ENCODE measurements around the gene SLC2A5. TPM values are rescaled to one million over a fixed set of nuclear protein-coding genes. Genes with fewer than 3 reads are reported as not detected.

SLC2A5 gene
- polyA plus RNA-seq (2011; rRNA removed) (0.20 and 0.21 TPM in 2 replicates), polyA minus RNA-seq (2011; rRNA and poly(A)+ RNA removed) (0.70 TPM in 1 of 2 replicates, not detected in the other)

GRCh38 chr1:9069326-9070100, at the start of gene SLC2A5:
SLC2A5 (minus strand) TSS chr1:9069635; CDS start chr1:9069536, 99 bp downstream.
- no peak for DNase-seq (ENCODE audit: low read depth, low spot score)
- ChIA-PET CTCF (no interaction called here), POLR2A (no interaction called here)
- peak within 1 kb of the TSS; percentile 21 for H3K27ac ChIP-seq (ENCODE audit: low read depth, low read length)
- H3K27me3 ChIP-seq (ENCODE audit: control insufficient read depth, insufficient read depth, low read length), result no peaks in the 10 kb centered on the region
- TF ChIP-seq, protein P1, sequence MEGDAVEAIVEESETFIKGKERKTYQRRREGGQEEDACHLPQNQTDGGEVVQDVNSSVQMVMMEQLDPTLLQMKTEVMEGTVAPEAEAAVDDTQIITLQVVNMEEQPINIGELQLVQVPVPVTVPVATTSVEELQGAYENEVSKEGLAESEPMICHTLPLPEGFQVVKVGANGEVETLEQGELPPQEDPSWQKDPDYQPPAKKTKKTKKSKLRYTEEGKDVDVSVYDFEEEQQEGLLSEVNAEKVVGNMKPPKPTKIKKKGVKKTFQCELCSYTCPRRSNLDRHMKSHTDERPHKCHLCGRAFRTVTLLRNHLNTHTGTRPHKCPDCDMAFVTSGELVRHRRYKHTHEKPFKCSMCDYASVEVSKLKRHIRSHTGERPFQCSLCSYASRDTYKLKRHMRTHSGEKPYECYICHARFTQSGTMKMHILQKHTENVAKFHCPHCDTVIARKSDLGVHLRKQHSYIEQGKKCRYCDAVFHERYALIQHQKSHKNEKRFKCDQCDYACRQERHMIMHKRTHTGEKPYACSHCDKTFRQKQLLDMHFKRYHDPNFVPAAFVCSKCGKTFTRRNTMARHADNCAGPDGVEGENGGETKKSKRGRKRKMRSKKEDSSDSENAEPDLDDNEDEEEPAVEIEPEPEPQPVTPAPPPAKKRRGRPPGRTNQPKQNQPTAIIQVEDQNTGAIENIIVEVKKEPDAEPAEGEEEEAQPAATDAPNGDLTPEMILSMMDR (IDR thresholded peaks at IDR 0.05; ENCODE audit: low read depth, low read length), result no peak
- H3K9me3 ChIP-seq (ENCODE audit: control insufficient read depth, insufficient read depth, low read length), result no peaks in the 10 kb centered on the region; the same call in 1 of the 2 replicates
- peak within 1 kb of the TSS; percentile 5; the same call in 1 of the 2 replicates for H3K4me3 ChIP-seq (ENCODE audit: low read depth, low read length)

DNA sequence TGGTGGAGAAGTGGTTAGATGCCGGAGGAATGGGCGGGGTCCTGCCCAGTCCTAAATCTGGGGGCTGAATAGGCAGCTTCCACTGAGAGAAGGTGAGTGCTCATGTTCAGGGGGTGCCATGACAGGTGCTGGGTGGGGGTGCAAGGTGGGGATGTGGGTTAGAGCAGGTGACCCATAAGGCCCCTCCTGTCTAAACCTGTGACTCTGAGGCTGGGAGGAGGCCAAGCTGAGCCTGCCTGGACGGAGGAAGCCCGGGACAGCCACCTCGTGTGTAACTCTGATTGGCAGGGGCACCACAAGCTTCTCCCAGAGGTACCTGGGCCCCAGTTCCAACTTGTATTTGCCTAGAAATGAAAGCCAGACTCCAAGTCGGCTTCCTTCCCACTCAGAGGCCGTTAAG, 48.8 kb upstream of the SLC2A5 start:
- POLR2A ChIA-PET, result no interaction called here
- H3K4me3 ChIP-seq (ENCODE audit: low read depth, low read length), result no peak overlapping the region
- DNase-seq (ENCODE audit: low read depth, low spot score), result no peak
- H3K9me3 ChIP-seq (ENCODE audit: control insufficient read depth, insufficient read depth, low read length), result no peaks in the 10 kb centered on the region
- CTCF ChIA-PET, result interaction anchor here (1.1 kb wide), 1 partner anchor 78 kb away, joined by 3 read pairs; no protein-coding TSS in a partner anchor
- H3K27me3 ChIP-seq (ENCODE audit: control insufficient read depth, insufficient read depth, low read length), result no peaks in the 10 kb centered on the region
- TF ChIP-seq, protein P1 (IDR thresholded peaks at IDR 0.05; ENCODE audit: low read depth, low read length), result no peak
- H3K27ac ChIP-seq (ENCODE audit: low read depth, low read length), result no peak overlapping the region

- ChIA-PET CTCF (interaction anchor here (0.7 to 1.7 kb wide), 2 partner anchors 14 to 323 kb away, joined by 3 to 4 read pairs; no protein-coding TSS in a partner anchor), POLR2A (no interaction called here)
- Histone ChIP-seq H3K27ac (ENCODE audit: low read depth, low read length) (no peak overlapping the region), H3K4me3 (ENCODE audit: low read depth, low read length) (no peak overlapping the region), H3K27me3 (ENCODE audit: control insufficient read depth, insufficient read depth, low read length) (no peaks in the 10 kb centered on the region), H3K9me3 (ENCODE audit: control insufficient read depth, insufficient read depth, low read length) (no peaks in the 10 kb centered on the region)
- DNase-seq (ENCODE audit: low read depth, low spot score), result no peak
- TF ChIP-seq, protein P1 (IDR thresholded peaks at IDR 0.05; ENCODE audit: low read depth, low read length), result no peak
These were observed 46.1 kb upstream of the SLC2A5 start for GRCh38 chr1:9115351-9116205.

DNA sequence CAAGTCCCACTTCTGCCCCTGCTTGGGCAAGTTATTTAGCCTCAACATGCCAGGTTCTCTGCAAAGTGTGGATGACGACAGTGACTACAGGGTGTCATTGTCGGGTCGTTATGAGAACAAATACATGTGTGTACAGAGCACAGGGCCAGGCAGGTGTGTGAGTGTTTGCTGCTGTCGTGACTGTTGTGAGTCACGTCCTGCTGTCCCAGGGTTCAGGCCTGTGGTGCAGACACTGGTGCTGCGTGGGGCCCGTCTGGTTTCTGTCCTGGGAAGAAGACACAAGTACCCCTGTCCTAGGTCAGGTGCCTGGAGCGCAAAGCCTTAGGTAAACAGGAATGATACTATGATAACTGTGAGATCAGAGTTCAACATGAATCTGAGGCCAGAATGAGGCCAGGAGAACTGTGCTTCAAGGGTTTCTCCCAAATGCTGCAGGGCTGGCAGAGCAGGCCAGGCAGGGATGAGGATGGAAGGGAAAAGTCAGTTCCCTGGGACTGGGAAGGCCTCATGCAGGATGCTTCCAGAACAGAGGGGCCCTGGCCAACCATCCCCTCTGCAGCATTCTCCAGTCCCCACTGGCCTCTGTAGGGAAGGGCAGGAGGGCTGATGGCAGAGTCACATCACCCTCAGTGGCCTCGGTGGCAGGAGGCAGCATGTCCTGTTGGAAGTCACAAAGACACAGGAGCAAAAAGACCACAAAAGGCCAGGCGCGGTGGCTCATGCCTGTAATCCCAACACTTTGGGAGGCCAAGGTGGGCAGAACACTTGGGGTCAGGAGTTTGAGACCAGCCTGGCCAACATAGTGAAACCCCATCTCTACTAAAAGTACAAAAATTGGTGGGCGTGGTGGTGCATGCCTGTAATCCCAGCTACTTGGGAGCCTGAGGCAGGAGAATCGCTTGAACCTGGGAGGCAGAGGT, 43.8 kb upstream of the SLC2A5 start:
- H3K27ac ChIP-seq (ENCODE audit: low read depth, low read length), result no peak overlapping the region
- no peak for DNase-seq (ENCODE audit: low read depth, low spot score)
- H3K4me3 ChIP-seq (ENCODE audit: low read depth, low read length), result no peak overlapping the region
- no peaks in the 10 kb centered on the region for H3K27me3 ChIP-seq (ENCODE audit: control insufficient read depth, insufficient read depth, low read length)
- TF ChIP-seq, protein P1 (IDR thresholded peaks at IDR 0.05; ENCODE audit: low read depth, low read length), result no peak
- ChIA-PET POLR2A (no interaction called here), CTCF (no interaction called here)
- H3K9me3 ChIP-seq (ENCODE audit: control insufficient read depth, insufficient read depth, low read length), result no peaks in the 10 kb centered on the region
